SKM-1 treated with dmso at 0.1 percent for 144 hours (cell line): Measurements from ENCODE around the gene C17orf100.
"Not testable (repeated sequence)": the region's sequence is repeated elsewhere in the genome, so short reads cannot be mapped to it uniquely, and the experiment has no call there.

Source experiments
- DNase-seq: peaks from one replicate; lab custom pipeline; 2025; ENCODE audit not compliant: unreplicated experiment; lab: John Stamatoyannopoulos, UW

Gene C17orf100

DNA sequence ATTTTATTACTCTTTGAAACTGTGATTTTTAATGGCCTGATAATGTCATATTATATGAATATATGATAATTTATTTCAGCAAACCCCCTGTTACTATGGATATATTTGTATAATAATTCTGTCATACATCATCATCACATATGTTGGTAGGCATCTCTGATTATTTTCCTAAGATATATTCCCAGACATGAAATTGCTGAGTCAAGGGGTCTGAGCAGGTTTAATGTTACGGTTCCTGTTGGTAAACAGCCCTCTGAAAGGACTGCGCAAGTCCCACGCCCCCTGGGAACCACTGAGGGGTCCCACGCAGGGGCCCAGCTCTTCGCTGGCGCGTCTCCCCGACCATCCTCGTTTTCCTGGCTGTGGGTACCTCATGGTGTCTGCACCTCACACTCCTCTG, 37.4 kb downstream of the C17orf100 start:
- no peak for DNase-seq

DNA sequence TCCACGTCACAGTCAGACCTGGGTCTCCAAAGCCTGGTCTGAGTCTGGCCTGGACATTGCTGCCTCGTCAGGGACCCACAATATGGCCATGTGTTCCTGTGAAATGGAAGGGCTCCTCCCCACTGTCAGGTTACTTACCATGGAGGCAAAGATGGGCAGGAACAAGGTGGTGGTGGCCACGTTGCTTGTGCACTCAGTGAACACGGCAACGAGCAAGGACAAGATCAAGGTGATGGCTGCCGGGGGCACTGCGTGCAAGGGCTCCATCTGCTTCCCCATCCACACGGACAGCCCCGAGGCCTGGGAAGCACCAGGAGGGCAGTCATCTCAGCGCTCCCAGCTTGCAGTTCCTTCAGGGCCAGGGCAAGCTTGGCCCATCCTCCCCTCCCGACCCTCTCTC, 39.1 kb downstream of the C17orf100 start:
- no peak for DNase-seq

GRCh38 chr17:6691546-6691945, 40.0 kb downstream of the C17orf100 start:
- DNase-seq: no peak

- DNase-seq: not testable (repeated sequence)
Measured at GRCh38 chr17:6691958-6692357, 40.4 kb downstream of the C17orf100 start.

DNA sequence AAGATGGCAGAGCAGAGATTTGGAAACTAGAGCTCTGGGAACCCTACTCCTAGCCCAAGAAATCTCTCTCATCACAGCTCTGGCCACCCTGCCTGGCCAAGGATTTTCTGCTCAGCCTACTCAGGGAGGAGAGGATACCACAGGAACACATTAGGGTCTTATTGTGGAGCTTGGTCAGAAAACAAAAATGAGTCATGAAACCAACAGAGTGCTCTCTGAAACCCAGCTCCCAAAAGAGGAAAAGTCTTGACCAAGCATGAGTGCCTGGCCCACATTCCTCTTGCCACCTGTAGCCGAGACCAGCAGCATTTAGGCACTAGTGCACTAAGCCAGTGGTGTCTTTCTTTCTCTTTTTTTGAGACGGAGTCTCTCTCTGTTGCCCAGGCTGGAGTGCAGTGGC, 43.5 kb downstream of the C17orf100 start:
- no peak for DNase-seq

- DNase-seq: no peak
Measured at GRCh38 chr17:6695565-6695964, 44.0 kb downstream of the C17orf100 start.

DNA sequence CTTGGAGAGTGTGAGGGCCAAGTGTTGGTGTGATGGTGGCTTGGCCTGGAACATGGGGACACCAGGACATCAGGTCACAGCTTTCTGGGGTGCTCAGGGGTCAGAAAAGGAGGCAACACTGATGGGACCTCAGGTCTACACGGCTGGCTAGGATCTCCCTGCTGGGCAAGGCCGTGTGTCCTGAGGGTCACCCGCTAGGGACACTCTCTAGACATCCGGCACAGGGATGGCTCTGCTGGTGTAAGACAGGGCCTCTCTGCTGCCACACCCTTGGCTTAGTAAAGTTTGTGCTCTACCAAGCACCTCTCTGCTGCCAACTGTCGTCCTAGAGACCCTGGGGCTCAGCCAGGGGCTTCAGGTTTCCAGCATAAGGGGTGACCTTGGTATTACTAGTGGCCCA, 45.3 kb downstream of the C17orf100 start:
- no peak for DNase-seq

- DNase-seq: no peak
Measured at GRCh38 chr17:6698004-6698403, 46.4 kb downstream of the C17orf100 start.

DNA sequence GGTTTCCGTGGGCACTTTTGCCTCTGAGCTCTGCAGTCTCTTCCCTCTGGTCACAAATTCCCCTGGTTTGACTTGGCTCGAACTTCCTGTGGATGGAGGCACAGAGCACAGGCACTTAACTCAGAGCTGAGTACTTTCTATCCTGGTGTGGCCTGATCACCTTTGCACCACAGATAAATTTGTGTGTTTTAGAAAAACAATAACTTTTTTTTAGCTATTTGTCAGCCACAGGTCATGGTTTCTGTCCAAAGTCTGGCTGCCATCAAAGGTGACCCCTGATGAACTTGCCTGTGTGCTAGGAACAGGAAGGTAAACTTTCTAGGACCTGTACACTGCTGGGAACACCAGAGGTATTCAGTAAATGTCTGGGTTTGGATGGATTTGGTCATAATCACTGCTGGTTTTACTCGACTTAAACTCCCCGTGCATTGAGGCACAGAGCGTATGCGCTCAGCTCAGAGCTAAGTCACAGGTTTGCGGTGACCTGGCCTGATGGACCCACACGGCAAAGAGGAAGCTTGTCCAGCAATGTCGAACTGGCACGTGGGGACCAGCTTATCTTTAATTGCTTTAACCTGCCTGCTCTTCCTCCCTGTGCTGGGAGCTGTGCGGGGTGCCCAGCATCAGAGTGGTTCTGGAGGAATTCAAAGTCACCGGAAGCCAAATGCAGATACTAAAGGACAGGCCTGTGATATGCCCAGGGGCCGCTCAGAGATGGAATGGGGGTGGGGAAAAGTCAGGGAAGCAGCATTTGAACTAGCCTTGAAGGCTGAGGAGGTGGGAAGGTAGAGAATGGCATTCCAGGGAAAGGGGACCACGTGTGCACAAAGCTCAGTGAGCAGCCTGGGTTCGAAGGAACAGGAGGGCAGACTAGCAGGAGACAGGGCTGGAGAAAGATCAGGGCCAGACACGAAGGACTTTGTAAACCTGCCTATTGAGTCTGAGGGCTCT, 48.7 kb downstream of the C17orf100 start:
- no peak for DNase-seq

- DNase-seq: no peak
Measured at GRCh38 chr17:6700948-6701307, 49.4 kb downstream of the C17orf100 start.

- no peak for DNase-seq
Measured at GRCh38 chr17:6701719-6702118, 50.2 kb downstream of the C17orf100 start.

- no peak for DNase-seq
Measured at GRCh38 chr17:6702567-6703215, 51.1 kb downstream of the C17orf100 start.
